Suppressor macrophage (primary cell): Measurements from ENCODE around the gene ITPRIPL2.
A peak's percentile ranks its signal among the peaks of the same experiment; 100 is the strongest.

Experiments used
- DNase-seq, 4 experiments: peaks; one replicate each; pipeline ENCODE4 v3.0.0-alpha.2; 2020 to 2022

The ITPRIPL2 gene

GRCh38 chr16:19123535-19124178, 9.9 kb downstream of the ITPRIPL2 start:
- no peak for DNase-seq

DNA sequence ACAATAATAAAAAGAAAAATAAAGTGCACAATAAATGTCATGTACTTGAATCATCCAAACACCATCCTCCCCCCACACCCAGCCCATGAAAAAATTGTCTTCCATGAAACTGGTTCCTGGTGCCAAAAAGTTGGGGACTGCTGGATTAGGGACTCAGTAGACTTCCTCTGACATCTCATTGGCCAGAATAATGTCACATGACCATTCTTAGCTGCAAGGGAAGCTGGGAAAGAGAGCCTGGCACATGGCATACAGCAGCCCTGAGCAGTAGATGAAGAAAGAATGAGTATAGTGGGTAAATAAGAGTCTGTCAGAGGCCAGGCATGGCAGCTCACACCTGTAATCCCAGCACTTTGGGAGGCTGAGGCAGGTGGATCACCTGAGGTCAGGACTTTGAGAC, 12.5 kb downstream of the ITPRIPL2 start:
- no peak for DNase-seq

GRCh38 chr16:19127205-19127604, 13.4 kb downstream of the ITPRIPL2 start:
- no peak for DNase-seq

GRCh38 chr16:19127674-19128131, 13.9 kb downstream of the ITPRIPL2 start:
- DNase-seq, result peak; percentile 27 to 63 (median 45)

DNA sequence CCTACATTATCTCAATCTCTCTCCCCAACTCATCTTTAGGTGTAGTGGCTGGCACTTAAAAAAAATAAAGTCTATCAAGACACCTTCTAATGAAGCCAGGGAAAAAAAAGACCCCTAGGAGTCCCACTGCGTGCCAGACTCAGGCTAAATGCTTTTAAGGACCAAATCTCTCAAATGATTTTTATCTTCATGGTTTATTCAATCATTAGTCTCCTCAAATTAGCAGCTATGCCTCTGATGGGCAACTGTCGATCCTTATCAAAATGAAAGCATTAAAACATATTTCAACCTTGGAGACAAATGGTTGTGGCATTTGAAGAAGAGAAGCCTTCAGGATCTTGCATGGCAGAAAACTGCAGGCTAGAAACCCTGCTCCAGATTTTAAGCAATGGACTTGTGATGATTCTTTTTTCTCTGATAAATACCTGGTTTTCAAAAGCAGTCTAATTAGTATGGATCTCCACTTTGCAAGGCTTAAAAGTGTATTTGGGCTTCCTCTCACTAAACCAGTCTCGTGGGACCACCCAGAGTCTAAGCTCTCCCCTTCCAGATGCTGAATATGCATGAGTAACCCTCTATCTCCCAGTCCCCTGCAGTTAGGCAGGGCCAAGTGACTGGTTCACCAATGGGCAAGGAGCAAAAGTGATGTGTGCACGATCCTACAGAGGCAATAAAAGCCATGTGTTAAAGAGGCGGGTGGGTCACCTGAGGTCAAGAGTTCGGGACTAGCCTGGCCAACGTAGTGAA, 14.9 kb downstream of the ITPRIPL2 start:
- no peak for DNase-seq

GRCh38 chr16:19130385-19130784, 16.6 kb downstream of the ITPRIPL2 start:
- peak in 1 of 4 experiments; percentile 23 for DNase-seq

DNA sequence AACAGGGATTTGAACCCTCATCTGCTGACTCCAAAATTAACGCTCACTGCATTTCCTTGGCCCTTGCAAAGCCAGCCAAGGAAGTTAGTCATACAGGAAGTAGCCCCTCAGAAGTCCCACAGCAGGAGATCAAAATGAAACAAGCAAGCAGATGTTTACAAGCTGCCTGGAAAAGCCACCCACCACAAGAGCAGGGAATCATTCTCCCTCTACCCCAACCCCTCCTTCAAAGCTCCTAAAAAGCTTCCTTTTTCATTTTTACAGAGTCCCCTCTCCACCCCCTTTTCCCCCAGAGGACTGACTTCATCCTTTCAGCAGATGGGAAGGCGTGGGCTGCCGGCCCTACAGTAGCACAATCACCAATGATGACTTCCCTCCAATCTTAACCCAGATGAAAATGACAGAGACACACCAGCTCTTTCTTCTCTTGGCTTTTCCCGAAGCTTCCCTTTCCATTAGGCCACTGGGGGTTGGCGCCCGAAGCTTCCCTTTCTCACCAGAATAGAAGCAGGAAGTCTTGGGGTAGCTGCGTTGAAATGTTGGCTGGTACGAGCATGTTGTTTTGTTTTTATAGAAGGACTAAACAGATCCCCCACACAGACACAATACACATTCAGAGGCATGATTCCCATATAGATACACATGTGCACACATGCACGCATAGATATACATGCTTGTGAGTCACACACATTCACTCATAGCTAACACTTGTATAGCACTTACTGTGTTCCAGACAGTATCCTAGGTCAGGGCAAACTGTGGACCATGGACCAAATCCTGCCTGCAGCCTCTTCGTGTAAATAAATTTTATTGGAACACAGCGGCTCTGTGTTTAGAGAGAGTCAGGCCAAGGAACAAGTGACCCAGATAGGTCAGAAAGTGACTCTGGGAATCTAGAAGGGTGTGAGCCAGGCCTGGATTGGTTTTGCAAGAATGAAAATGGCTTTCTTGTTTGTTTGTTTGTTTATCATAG, 17.4 kb downstream of the ITPRIPL2 start:
- DNase-seq, result peak; percentile 88 to 96 (median 93)

DNA sequence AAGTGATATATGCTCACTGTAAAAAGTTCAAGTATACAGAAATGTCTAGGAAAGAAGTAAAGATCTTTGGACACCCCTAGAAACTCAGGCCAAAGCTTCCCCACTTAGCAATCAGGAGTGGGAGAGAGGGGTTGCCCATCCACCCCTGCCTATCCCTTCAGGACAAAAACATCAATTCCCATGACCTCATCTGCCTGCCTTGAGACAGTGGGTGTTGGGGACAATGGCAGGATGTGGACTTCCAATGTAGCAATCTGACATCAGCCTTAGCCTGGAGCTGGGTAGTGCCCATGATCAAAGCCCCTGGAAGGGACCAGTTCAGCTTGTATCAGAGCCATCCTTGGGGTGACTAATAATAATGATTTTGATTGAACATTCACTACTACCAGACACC, 18.1 kb downstream of the ITPRIPL2 start:
- DNase-seq, result peak; percentile 58 to 81 (median 64)

GRCh38 chr16:19132255-19132654, 18.5 kb downstream of the ITPRIPL2 start:
- DNase-seq, result peak; percentile 51 to 71 (median 62)

GRCh38 chr16:19132898-19133297, 19.1 kb downstream of the ITPRIPL2 start:
- peak; percentile 29 to 66 (median 56) for DNase-seq

- DNase-seq, result no peak
Measured at GRCh38 chr16:19133600-19133999, 19.8 kb downstream of the ITPRIPL2 start.

DNA sequence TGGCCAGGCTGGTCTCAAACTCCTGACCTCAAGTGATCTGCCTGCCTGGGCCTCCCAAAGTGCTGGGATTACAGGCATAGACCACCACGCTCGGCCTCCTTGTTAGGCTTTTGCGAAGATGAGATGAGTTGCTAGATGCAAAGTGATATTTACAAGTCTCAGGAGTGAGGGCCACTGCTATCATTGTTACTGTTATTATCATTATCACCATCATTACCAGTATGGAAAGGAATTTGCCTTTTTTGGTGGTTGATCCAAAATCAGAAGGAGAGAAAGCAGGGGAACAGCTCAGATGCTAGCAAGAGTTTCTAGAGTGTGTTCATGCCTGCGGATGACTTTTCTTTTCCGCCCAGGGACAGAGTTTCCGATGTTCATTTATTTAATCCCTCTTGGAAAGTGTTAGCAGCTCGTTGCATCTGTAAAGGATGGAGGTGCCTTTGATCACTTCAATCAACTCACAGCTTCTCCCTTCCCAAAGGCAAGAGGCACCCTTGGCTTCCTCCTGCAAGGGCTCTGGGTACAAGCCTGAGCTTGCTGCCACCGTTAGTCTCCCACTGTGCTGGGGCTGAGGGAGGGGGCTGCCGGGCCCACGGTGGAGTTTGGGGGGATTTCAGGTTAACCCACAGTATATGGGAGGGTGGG, 21.6 kb downstream of the ITPRIPL2 start:
- no peak for DNase-seq

DNA sequence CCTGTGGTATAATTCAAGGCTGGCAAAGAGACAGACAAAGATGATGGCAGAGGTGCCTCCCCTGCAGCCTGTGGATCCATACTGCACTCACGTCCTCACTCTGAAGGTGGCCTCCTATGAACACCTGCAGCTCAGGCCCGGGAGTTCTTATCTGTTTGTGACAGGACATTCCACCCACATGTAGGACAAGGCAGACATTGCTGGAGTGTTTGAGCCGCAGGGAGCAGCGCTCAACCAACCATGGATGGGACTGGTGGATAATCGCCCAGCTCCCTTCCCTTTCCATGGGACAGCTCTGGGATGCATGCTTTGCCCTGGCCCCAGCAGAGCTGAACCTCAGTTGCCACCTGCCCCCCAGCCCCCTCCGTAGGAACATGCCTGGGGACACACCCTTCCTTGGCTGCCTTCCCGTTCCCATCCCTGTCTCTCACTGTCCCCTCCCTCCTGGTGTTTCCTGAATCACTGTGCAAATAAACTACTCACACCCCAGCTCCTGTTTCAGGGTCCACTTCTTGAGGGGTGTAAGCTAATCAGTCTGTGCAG, 22.2 kb downstream of the ITPRIPL2 start:
- no peak for DNase-seq

DNA sequence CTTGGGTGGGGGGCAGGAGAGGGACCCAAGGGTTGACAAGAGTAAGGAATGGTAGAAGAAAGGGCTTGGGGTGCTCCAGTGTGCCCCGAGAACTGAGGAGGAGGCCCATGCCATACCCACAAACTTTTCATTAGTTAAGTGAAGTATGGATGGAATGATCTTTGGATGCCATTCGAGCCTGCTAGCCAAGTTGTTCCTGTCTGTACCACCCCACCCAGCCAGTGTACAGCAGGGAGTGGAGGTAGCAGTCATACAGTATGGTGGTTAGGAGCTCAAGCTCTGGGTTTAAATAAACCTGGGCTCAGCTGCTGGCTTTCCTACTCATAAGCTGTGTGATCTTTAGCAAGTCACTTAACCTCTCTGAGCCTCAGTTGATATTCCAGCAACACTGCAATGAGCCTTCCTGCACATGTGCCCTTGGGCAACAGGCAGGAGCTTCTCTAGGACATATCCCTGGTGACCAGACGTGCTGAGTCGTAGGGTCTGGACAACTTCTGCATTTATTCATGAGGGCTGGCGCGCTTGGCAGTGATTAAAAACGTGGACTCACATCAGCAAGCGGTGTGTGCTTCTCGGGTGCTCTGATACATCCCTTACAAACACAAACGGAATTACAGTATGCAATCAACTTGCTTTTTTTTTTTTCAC, 22.9 kb downstream of the ITPRIPL2 start:
- DNase-seq, result peak; percentile 86 to 95 (median 90)

DNA sequence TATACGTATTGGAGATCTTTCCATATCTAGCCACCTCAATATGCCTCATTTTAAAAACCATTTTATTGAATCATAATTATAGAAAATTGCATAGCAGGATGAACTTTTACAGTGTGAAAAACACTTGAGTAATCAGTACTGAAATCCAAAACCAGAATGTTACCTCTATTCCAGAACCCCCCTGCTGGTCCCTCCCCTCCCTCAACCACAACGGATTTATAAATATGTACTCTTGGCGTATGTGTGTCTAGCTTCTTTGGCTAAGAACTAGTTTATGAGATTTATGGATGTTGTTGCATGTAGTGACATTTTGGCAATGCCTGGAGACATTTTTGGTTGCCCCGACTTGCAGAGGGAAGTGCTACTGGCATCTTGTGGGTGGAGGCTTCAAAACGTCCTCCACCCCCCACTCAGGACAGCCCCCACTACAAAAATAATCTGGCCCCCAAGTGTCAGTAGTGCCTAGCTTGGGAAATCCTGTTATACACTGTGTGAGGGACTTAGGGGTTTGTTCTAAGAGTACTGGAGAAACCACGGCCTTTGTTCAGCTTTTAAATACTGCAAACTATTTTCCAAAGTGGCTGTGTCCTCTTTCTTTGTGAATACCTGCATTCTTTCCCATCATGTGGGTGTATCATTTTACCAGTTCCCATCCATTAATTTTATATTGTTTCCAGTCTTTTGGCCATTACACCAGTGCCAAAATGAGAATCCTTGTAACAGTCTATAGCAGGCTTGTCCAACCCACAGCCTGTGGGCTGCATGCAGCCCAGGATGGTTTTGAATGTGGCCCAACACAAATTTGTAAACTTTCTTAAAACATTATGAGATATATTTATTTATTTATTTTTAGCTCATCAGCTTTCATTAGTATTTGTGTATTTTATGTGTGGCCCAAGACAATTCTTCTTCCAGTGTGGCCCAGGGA, 23.7 kb downstream of the ITPRIPL2 start:
- DNase-seq, result peak in 2 of 4 experiments; percentile 34 to 38

- DNase-seq, result peak; percentile 84 to 92 (median 86)
Measured at GRCh38 chr16:19138601-19139000, 24.8 kb downstream of the ITPRIPL2 start.

- DNase-seq, result no peak
Measured at GRCh38 chr16:19139436-19140091, 25.8 kb downstream of the ITPRIPL2 start.

GRCh38 chr16:19140396-19140795, 26.6 kb downstream of the ITPRIPL2 start:
- no peak for DNase-seq

- DNase-seq, result no peak
Measured at GRCh38 chr16:19142939-19143598, 29.3 kb downstream of the ITPRIPL2 start.
